Medulla oblongata (tissue), 1 donor: ENCODE results near the gene HJV.

Experiments used
- DNase-seq: peaks from one replicate; pipeline ENCODE4 v3.0.0-alpha.2; 2015; ENCODE audit errors: extremely low spot score

HJV gene

GRCh38 chr1:145977486-145978470, 43.8 kb downstream of the HJV start:
- DNase-seq, result peak; percentile 92

- no peak for DNase-seq
Observed at GRCh38 chr1:145977016-145977415, 44.5 kb downstream of the HJV start.

- no peak for DNase-seq
Observed at GRCh38 chr1:145975216-145975615, 46.3 kb downstream of the HJV start.

- DNase-seq, result no peak
Observed at GRCh38 chr1:145974721-145975120, 46.8 kb downstream of the HJV start.

GRCh38 chr1:145972580-145972979, 49.0 kb downstream of the HJV start:
- DNase-seq, result no peak
